GM03348 (cell line): ENCODE results near the gene CERS5.
A peak's percentile ranks its signal among the peaks of the same experiment; 100 is the strongest.
"Not testable (repeated sequence)": the region's sequence is repeated elsewhere in the genome, so short reads cannot be mapped to it uniquely, and the experiment has no call there.

ENCODE experiments used
- DNase-seq: peaks from one replicate; pipeline ENCODE4 v3.0.0; 2012; ENCODE audit warnings: low spot score

Gene CERS5

DNA sequence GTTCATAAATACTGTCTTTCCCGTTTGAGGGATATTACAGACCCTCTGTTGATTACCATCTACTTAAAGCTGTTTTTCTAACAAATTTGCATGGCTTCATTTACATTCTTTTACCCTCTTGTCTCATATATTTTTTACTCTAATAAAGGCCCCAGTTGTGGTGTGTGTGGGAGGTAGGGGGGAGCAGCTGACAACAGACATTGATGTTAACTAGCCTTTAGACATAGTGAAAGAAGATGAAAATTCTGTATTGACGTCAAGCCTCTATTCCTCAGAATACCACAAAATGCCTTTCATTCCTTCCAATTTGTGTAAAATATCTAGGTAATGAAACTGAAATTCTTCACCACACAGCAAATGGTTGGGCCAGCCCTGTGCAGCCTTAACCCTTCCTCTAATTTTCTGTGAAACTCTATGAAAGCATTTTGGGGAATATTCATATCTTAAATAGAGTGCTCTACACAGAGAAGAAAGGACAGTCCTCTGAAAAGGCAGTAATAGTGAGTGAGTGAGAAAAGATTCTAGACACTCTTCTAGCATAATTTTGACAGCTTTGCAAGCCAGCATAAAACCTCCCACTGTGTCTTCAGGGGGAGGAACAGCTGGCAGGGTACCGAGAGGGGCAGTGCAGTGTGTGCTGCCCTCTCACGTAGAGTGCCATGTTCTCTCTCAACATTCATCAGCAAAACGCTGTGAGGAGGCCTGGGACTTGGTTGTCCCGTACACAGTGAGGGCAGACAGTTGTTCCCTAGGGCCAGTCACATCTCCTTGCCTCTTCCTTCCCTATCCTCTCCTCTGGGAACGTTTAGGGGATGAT, 20.1 kb upstream of the CERS5 start:
- DNase-seq = peak; percentile 54

DNA sequence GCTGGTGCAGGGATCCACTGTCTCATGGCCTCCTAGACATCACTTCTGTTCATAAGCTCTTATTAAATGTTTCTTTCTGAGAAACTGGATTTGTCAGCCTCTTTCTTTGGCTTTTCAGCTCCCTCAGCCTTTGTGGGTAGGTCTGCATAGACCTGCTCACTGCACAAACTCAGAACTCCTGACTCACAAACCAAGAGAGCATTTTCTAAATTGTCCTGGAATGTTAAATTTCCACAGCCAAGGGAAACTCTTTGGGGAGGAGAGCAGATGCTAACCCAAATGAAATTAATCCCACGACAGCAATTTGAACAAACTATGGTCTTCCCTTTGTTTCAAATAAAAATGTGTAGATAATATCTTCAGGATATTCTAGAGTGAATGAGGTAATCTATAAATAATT, 19.5 kb upstream of the CERS5 start:
- peak; percentile 37 for DNase-seq

DNA sequence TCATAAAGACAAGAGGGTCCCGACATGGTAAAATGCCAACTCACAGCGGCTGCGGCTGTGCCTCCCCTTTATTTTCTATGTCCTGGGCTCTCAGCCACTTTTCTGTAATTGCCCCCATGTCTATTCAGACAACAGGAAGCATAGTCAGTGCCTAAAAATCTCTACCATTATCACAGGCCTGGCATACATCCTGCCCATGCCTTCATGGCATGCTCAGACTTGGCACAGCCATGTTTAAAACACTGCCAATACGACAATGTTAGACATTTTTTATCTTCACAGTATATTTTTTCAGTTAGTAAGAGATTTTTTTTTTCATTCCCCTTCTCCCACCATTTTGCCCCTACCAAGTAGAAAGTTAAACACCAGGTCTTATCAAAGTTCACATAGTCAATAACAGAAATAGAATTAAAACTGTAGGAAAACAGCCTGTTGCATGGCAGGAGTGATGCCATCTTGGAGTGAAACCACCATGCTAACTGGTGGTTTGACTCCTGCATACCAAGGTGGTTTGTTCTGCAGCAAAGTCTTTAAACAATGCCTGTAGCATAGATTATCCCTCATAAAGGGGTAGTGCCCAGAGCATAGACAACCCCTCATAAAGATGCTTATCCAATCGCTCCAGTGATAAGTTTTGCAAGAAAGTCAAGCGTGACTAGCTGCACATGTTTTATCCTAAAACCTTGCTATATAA, 18.9 kb upstream of the CERS5 start:
- DNase-seq = peak; percentile 25

DNA sequence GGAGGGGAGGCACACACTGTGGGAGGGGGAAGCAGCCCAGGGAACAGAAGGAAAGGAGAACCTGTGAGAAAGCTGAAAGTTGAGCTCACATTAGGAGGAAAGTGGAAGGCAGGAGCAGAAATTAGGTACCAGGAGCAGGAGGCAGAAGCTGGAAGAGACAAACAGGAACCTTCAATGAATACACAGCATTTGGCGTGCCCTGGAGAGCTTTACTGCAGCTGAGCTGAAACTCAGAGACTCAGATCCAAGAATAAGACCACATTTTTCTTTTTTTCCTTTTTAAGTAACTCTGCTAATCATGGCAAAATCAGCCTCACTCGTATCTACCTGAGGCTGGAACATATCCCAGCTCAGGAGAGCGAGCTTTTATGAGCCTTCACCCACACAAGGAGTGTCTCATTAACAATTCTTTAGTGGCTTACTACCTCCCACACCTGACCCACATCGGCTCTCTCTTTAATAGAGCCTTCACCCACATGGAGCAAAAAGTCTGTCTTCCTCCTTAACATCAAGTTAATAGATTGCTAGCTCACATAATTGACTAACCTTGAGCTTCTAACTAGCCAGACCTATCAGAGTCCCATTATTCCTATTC, 18.2 kb upstream of the CERS5 start:
- no peak for DNase-seq

DNA sequence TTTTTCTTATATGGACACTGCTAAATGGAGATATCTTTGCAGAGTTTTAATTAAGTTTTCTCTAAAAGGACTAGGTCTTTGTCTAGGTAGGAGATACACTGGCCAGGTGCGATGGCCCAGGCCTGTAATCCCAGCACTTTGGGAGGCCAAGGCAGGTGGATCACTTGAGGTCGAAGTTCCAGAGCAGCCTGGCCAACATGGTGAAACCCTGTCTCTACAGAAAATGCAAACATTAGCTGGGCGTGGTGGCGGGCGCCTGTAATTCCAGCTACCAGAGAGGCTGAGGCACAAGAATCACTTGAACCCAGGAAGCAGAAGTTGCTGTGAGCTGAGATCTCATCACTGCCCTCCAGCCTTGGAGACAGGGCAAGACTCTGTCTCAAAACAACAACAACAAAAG, 17.1 kb upstream of the CERS5 start:
- DNase-seq = no peak

DNA sequence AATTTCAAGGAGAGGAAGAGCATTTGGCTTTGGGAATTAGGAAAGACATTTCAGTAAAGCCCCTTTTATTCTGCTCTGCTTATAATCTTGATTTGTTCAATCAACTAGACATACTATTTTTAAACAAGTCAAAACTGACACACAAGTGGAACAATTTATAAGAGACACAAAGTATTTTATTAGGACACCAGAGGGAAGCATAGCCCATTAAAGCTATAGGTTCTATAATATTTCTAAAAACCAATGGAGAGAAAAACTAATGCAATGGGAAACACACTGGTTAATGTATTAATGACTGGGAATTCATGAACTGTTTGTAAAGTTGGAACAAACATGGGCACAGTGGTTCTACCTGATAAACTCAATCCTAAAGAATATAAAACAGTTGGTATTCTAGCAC, 15.3 kb upstream of the CERS5 start:
- no peak for DNase-seq

DNA sequence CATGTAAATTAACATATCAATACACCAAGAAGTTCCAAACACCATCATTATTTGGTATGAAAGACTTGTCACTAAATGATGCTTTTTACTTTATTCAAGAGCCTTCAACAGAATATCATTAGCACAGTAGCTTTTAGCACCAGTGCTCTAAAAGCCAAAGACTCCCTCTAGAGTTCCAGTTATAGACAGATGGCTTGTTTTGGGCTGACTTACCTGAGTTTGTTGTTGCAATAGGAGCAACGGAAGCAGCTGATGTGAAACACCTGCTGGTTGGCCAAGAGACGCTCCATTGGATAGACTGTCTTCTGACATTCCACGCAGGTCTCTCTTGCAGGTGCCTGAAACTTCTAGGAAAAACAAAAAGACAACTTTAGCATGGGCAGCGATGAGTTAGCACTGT, 14.5 kb upstream of the CERS5 start:
- DNase-seq = no peak

DNA sequence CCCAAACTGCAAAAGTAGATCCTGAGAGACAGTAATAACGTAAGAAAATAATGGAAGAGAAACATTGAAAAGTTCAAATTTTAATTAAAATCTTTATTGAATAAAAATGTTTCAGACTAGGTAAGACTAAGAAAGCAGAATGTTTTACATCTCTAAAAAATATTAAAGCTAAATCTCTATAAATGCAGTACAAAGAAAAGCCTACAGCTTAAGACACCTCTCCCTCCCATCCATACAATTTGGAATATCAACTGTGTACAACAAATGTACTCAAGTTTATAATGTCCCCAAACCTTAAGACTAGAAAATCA, 8.5 kb upstream of the CERS5 start:
- no peak for DNase-seq

DNA sequence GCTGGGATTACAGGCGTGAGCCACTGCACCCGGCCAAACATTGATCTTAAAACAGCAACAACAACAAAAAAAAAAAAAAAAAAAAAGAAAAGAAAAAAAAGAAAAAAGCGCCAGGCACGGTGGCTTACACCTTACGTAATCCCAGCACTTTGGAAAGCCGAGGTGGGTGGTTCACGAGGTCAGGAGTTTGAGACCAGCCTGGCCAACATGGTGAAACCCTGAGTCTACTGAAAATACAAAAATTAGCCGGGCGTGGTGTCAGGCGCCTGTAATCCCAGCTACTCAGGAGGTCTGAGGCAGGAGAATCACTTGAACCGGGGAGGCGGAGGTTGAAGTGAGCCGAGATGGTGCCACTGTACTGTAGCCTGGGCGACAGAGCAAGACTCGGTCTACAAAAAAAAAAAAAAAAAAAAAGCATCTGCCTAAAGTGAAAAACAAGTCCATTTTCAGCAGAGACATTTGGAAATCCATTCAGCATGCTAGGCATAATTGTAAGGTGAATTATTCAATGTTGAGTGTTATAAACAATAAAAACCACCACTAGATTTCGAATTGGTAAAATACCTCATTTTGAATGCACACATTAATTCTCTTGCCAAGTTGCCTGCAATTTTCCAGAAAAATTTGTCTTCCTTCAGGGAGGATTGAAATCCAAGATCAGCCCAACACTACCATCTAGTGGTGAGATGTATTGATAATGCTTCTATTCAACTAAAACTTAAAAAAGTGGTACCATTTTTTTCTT, 8.0 kb upstream of the CERS5 start:
- DNase-seq = peak; percentile 52

DNA sequence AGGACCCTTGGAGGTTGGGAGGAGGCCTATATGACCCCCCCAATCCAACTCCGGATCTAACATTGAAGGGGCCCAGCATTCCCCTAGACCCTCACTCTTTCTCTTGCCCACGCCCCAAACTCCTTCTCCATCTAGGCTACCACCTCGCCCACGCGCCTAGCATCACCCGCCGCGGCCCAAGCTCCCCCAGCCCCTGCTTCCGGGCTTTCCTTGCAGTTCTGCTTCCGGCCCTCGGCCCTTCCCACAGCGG, 445 bp downstream of the CERS5 start:
- DNase-seq = no peak

DNA sequence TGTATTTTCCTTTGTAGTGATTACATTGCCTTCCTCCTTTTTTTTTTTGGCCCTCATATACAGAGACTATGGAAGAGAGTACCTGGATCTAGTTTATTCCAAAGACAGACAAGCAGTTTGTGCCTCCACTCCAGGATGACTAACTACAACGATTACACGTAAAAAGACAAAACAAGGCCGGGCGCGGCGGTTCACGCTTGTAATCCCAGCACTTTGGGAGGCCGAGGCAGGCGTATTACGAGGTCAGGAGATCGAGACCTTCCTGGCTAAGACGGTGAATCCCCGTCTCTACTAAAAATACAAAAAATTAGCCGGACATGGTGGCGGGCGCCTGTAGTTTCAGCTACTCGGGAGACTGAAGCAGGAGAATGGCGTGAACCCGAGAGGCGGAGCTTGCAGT, 2.2 kb downstream of the CERS5 start:
- DNase-seq = no peak

DNA sequence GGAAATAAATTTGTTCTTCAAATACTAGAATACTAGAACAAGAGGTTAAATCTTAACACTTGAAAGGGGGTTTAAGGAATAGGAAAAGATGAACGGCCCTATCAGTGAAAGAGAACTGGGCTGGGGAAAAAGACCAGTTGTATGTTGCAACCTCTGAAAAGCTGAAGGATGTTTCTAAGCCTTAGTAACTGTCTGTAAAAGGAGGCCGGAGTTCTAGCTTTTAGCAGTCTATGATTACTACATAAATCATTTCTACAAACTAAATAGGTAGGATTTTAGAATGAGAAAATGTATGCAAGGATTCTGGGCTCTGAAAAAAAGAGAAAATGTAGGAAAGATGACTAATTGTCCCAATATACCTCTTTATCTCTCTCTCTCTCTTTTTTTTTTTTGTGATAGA, 4.9 kb downstream of the CERS5 start:
- DNase-seq = peak; percentile 40

DNA sequence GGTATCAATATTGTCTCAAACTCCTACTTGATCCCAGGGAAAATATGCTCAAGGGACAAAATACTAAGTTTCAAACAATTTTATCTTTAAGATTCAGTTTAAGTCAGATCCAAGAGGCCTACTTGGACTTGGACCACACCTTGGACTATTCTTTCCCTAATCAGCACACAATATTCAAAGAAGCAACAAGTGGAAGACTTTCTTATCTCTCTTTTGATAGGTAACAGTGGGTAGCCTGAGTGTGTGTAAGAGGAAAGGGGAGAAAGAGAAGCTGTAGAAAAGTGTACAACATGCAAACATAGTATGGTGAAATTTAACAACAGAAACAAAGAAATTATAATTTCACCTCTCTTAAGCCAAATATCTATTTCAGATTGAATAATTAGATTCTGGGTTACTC, 6.5 kb downstream of the CERS5 start:
- no peak for DNase-seq

DNA sequence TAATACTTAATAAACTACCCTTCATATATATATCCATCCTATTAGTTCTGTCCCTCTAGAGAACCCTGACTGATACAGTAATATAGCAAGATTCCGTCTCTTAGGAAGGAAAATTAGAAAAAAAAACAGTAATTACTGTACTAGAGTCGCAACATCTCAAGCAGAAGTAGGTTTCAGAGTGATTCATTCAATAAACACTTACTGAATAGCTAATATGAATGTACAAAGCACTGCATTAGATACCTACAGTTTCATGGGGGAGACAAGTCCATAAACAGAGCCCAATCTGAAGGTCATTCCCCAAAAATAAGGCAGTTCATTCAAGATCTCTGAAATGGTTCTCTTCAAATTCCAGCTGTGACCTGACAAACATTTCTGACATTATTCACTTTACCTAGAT, 9.9 kb downstream of the CERS5 start:
- DNase-seq = no peak

DNA sequence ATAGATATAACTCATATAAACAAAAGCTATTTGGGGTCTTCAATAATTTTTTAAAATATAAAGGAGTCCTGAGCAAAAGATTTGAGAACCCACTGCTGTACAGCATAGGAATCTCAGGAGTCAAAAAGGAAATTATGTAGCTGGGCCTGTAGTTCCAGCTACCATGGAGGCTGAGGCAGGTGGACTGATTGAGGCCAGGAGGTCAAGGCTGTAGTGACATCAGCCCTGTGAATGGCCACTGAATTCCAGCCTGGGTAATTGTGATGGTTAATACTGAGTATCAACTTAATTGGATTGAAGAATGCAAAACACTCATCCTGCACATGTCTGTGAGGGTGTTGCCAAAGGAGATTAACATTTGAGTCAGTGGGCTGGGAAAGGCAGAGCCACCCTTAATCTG, 10.5 kb downstream of the CERS5 start:
- no peak for DNase-seq

DNA sequence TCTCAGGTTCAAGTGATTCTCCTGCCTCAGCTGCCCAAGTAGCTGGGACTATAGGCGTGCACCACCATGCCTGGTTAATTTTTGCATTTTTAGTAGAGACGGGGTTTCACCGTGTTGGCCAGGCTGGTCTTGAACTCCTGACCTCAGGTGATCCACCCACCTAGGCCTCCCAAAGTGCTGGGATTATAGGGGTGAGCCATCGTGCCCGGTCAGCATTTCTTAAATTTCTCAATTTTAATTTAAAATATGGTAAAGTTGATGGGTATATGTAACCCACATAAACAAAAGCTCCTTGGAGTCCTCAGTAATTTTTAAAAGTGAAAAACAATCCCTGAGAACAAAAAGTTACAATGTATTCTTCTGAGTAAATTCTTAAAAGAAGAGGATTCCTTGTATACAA, 12.2 kb downstream of the CERS5 start:
- not testable (repeated sequence) for DNase-seq

DNA sequence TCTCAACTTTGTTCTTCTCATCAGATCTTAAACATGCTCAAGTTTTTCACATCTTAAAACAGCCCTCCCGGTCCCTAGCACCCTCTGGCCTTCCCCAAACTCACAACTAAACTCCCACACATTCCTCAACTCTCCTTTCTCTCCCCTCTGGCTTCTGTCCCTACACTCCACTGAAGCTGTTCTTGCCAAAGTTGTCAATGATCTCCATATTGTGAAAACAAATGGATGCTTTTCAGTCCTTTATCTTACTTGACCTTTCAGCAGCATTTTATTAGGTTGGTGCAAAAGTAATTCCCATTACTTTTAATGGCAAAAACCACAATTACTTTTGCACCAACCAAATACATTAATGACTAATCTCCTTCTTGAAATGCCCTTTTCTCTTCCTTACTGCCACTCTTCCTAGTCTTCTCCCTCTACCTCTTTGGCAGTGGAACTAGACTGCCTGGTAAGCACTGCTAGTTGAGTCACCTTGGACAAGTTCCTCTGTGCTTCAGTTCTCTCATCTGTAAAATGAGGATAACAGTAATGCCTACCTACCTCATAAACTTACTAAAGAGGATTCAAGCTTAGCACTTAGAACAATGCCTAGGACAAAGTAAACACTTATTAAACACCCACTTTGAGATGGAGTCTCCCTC, 16.0 kb downstream of the CERS5 start:
- no peak for DNase-seq

DNA sequence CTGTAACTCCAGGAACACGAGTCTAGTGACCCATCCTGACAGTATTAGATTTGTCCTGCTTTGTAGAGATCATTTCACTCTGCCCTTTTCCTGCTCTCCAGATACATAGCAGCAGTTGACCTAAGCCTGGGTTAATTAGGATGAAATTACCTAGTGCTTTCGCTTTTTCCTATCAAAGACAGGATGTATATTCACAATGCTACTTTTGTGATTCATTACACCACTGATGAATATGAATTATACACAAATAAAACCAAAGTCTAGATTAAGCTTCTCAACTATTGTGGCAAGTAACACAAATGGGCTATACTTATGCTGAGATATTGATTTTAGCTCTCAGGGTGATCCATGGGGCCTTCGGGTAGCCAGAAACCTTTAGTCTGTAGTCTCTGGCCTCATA, 17.9 kb downstream of the CERS5 start:
- DNase-seq = no peak

DNA sequence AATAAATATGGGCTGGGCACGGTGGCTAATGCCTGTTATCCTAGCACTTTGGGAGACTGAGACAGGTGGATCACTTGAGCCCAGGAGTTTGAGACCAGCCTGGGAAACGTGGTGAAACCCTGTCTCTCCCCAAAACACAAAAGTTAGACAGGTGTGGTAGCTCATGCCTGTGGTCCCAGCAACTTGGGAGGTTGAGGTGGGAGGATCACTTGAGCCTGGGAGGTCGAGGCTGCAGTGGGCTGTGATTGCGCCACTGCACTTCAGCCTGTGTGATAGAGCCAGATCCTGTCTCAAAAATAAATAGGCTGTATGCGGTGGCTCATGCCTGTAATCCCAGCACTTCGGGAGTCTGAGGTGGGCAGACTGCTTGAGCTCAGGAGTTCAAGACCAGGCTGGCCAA, 19.2 kb downstream of the CERS5 start:
- DNase-seq = not testable (repeated sequence)

DNA sequence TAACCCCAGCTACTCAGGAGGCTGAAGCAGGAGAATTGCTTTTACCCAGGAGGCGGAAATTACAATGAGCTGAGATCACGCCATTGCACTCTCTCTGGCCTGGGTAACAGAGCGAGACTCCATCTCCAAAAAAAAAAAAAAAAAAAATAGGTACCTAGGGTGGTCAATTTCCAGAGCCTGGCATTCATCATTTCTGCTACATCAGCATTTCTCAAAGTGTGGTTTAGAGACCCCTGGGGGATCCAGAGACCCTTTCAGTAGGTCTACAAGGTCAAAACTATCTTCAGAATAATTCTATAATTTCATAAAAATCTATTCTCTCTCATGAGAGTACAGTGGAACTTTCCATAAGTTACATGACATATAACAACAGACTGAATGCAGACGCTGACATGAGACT, 19.9 kb downstream of the CERS5 start:
- no peak for DNase-seq

DNA sequence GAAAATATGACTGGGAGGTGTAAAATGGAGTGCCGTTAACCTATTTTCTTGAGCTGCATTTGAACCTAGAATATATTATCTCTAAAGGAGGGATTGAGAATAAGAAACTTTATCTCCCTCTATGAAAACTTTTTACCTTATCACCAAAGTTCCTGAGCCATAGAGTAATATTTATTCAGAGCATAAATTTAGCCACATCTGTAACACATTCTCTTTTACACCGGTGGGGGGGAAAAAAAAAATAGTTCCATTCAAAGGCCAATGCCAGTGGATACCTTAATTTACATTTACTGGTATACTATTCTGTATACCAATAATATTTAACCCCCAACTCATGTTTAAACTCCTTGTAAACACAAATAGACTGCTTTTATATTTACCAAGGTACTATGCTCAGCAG, 21.7 kb downstream of the CERS5 start:
- DNase-seq = no peak

DNA sequence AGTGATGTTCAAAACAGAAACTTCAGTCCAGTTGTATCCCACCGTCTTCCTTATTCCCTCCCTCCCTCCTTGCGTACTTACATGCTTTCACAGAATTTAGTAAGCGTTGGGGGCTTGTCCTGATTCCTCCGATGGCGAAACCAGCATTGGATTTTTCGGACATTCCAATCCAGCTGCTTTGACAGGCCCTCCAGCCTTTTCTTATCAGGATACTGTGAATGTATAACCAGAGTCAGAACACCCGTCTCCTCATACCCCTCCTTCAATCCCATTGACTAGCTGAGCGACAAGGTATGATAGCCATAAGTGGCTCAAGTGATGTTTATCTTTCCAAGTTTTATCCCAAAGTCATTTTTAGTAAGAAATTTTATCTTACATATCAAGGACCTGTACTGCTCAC, 24.2 kb downstream of the CERS5 start:
- DNase-seq = no peak
